ENCODE results near the gene MET. TPM values are rescaled to one million over a fixed set of nuclear protein-coding genes. Genes with fewer than 3 reads are reported as not detected.

MET gene
- total and polyA plus RNA-seq, 2 of the 8 experiments (the other 6 are each of a cell fraction or from before 2014, with no cell fraction given), result 3.5 to 12.9 TPM

GRCh38 chr7:116663744-116664143 lies 8.3 kb upstream of the MET start:
- Histone ChIP-seq H3K4me1 (replicated peaks in 1 of 4; ENCODE audit: control insufficient read depth in 3 of 4, insufficient read depth in 4 of 4, low read length in 3 of 4) (no peaks in the 10 kb centered on the region), H3K4me3 (ENCODE audit: extremely low read depth in 1 of 4, insufficient read depth in 2 of 4, low read depth in 3 of 4, low read length in 4 of 4) (no peak overlapping the region), H3K4ac (replicated peaks; ENCODE audit: insufficient read length, low read depth, low read length) (no peak overlapping the region), H3K14ac (ENCODE audit: insufficient read length) (no peak overlapping the region), H4K8ac (ENCODE audit: extremely low read depth, insufficient read depth, low read length) (no peak overlapping the region), H3K9ac (replicated peaks in 1 of 4; ENCODE audit: extremely low read depth in 1 of 4, low read depth in 3 of 4, low read length in 3 of 4) (no peak overlapping the region), H3K9me3 (ENCODE audit: insufficient read depth in 2 of 2, low read depth in 1 of 2, low read length in 1 of 2) (no peaks in the 10 kb centered on the region), H4K5ac (ENCODE audit: insufficient read length, low read depth, low read length) (no peak overlapping the region), H2AFZ (ENCODE audit: low read length) (no peak overlapping the region), H3K27me3 (replicated peaks in 1 of 4; ENCODE audit: control insufficient read depth in 3 of 4, extremely low read depth in 1 of 4, insufficient read depth in 3 of 4, low read length in 3 of 4) (no peaks in the 10 kb centered on the region), H4K20me1 (replicated peaks in 1 of 2; ENCODE audit: control insufficient read depth in 1 of 2, insufficient read depth in 2 of 2, low read length in 2 of 2) (no peaks in the 10 kb centered on the region), H2BK5ac (ENCODE audit: low read depth, low read length) (no peak overlapping the region), H3K79me1 (ENCODE audit: low read depth, low read length) (no peaks in the 10 kb centered on the region), H3K18ac (ENCODE audit: extremely low read depth, low read length) (no peak overlapping the region), H3K27ac (ENCODE audit: low read depth, low read length) (no peak overlapping the region), H2AK5ac (ENCODE audit: low read depth, low read length) (no peak overlapping the region), H3K36me3 (ENCODE audit: control insufficient read depth in 2 of 4, insufficient read depth in 4 of 4, low read length in 3 of 4) (no peaks in the 10 kb centered on the region), H3K4me2 (ENCODE audit: insufficient read depth in 1 of 2, low read depth in 2 of 2, low read length in 2 of 2) (no peak overlapping the region), H2BK20ac (ENCODE audit: low read length) (no peak overlapping the region), H2BK12ac (ENCODE audit: low read depth, low read length) (no peak overlapping the region), H3K56ac (replicated peaks; ENCODE audit: insufficient read length, low read depth, low read length) (no peak overlapping the region), H3K23ac (ENCODE audit: insufficient read length) (no peak overlapping the region), H2BK120ac (replicated peaks; ENCODE audit: low read depth, low read length) (no peak overlapping the region), H3K79me2 (ENCODE audit: control insufficient read depth in 1 of 2, insufficient read depth in 2 of 2, low read length in 2 of 2) (no peaks in the 10 kb centered on the region), H2BK15ac (ENCODE audit: low read length) (no peak overlapping the region), H3K23me2 (ENCODE audit: low read depth, low read length) (no peaks in the 10 kb centered on the region), H4K91ac (replicated peaks; ENCODE audit: insufficient read length, low read length) (no peak overlapping the region)
- 91% methylated on average over 4 of the region's 4 CpGs; no CpG with 5 or more reads in 1 of the 2 experiments for WGBS, 2 experiments (ENCODE audit: extremely low coverage in 1 of 2, insufficient coverage in 1 of 2, insufficient read length in 1 of 2, insufficient replicate concordance in 2 of 2, low coverage in 1 of 2, low lambda C conversion rate in 2 of 2, missing lambda C conversion rate in 1 of 2)
- POLR2A ChIA-PET (ENCODE audit: partially characterized antibody), result no interaction called here
- DNase-seq (ENCODE audit: low read depth in 1 of 2, low spot score in 2 of 2), result no peak
- no peak for FAIRE-seq
- CTCF ChIA-PET (ENCODE audit: partially characterized antibody), result interaction anchor here (0.6 kb wide), 1 partner anchor 20 kb away, joined by 4 read pairs; no protein-coding TSS in a partner anchor
- TF ChIP-seq NRF1 (IDR thresholded peaks at IDR 0.05; ENCODE audit: low read depth, low read length) (no peak), RNF2 (IDR thresholded peaks at IDR 0.05; ENCODE audit: borderline replicate concordance, low read depth, low read length, missing control alignments, poor library complexity, severe bottlenecking) (no peak), KDM5A (IDR thresholded peaks at IDR 0.05; ENCODE audit: low read length) (no peak), POLR2A (IDR thresholded peaks at IDR 0.05; ENCODE audit: control extremely low read depth in 1 of 2, low read depth in 2 of 2, low read length in 2 of 2) (no peak), POLR2AphosphoS5 (IDR thresholded peaks at IDR 0.05; ENCODE audit: low read depth, low read length) (no peak), ASH2L (IDR thresholded peaks at IDR 0.05; ENCODE audit: low read length) (no peak), HDAC2 (IDR thresholded peaks at IDR 0.05; ENCODE audit: borderline replicate concordance in 1 of 2, low read depth in 2 of 2, low read length in 2 of 2) (no peak), ATF2 (IDR thresholded peaks at IDR 0.05; ENCODE audit: low read length) (no peak), JUN (IDR thresholded peaks at IDR 0.05; ENCODE audit: low read depth, low read length) (no peak), RBBP5 (IDR thresholded peaks at IDR 0.05; ENCODE audit: borderline replicate concordance, low read depth, low read length) (no peak), JUND (IDR thresholded peaks at IDR 0.05; ENCODE audit: low read length) (no peak), CREB1 (IDR thresholded peaks at IDR 0.05) (no peak), NANOG (IDR thresholded peaks at IDR 0.05; ENCODE audit: insufficient read depth, low read depth, low read length, poor library complexity, severe bottlenecking) (no peak)
